CD14-positive monocyte (primary cell): ENCODE data around the gene ZNF48. TPM values are rescaled to one million over a fixed set of nuclear protein-coding genes. Genes with fewer than 3 reads are reported as not detected.

ENCODE experiments used
- DNase-seq, 3 donors: peaks; one replicate each; pipeline ENCODE4 v3.0.0-alpha.2; 2011 to 2022
- H2AFZ ChIP-seq: 2 replicates; pipeline ENCODE4 v1.6.0; 2012; ENCODE audit warnings: mild to moderate bottlenecking, low read depth, low read length, inconsistent platforms; ENCODE audit not compliant: insufficient read depth, poor library complexity, severe bottlenecking
- H3K27ac ChIP-seq, 2 donors: 1 replicate in 1 of 2; 2 replicates in 1 of 2; pipeline ENCODE4 v1.5.1; 2012 to 2013; ENCODE audit warnings: low read length in 2 of 2, control low read depth in 1 of 2, inconsistent platforms in 1 of 2, low read depth in 1 of 2, mild to moderate bottlenecking in 1 of 2
- H3K27me3 ChIP-seq, 2 donors: one replicate each; pipeline versions ENCODE4 v1.6.0 to v1.6.1; 2011 to 2013; ENCODE audit warnings: low read length in 2 of 2; ENCODE audit not compliant: control insufficient read depth in 2 of 2, insufficient read depth in 2 of 2
- H3K36me3 ChIP-seq, 2 donors: replicated peaks in 1 of 2; 1 replicate in 1 of 2; 2 replicates in 1 of 2; pipeline versions ENCODE4 v1.5.1 to v1.6.1; 2012 to 2013; ENCODE audit warnings: low read length in 2 of 2, control low read depth in 1 of 2, inconsistent platforms in 1 of 2, mild to moderate bottlenecking in 1 of 2; ENCODE audit not compliant: insufficient read depth in 2 of 2, control insufficient read depth in 1 of 2
- H3K4me1 ChIP-seq, 2 donors: 1 replicate in 1 of 2; 2 replicates in 1 of 2; pipeline versions ENCODE4 v1.5.1 to v1.6.1; 2012 to 2013; ENCODE audit warnings: low read length in 2 of 2, control low read depth in 1 of 2, inconsistent platforms in 1 of 2, mild to moderate bottlenecking in 1 of 2, moderate library complexity in 1 of 2; ENCODE audit not compliant: insufficient read depth in 2 of 2, control insufficient read depth in 1 of 2
- H3K4me2 ChIP-seq: replicated peaks from 2 replicates; pipeline ENCODE3; 2012; ENCODE audit warnings: low read length, moderate library complexity, mild to moderate bottlenecking; ENCODE audit not compliant: poor library complexity, severe bottlenecking; ENCODE audit errors: extremely low read depth
- H3K4me3 ChIP-seq, 3 experiments: fragments of 200-600 bp in 1 of 3; sonication (generic) in 1 of 3; replicated peaks in 1 of 3; 1 replicate in 2 of 3; 2 replicates in 1 of 3; pipeline ENCODE4 v1.5.1; 2011 to 2013; ENCODE audit warnings: low read length in 3 of 3, mild to moderate bottlenecking in 3 of 3, control low read depth in 2 of 3, low read depth in 2 of 3, inconsistent platforms in 1 of 3, moderate library complexity in 1 of 3
- H3K79me2 ChIP-seq: 2 replicates; pipeline ENCODE4 v1.6.0; 2012; ENCODE audit warnings: mild to moderate bottlenecking, control low read depth, inconsistent platforms, low read length, moderate library complexity; ENCODE audit not compliant: insufficient read depth
- H3K9ac ChIP-seq: 2 replicates; pipeline ENCODE4 v1.6.0; 2017; ENCODE audit warnings: low read length, mild to moderate bottlenecking; ENCODE audit not compliant: insufficient read depth, poor library complexity, severe bottlenecking
- H3K9me3 ChIP-seq, 2 donors: replicated peaks in 1 of 2; 1 replicate in 1 of 2; 2 replicates in 1 of 2; pipeline versions ENCODE4 v1.5.1 to v1.6.1; 2012 to 2013; ENCODE audit warnings: low read length in 2 of 2, control low read depth in 1 of 2; ENCODE audit not compliant: control insufficient read depth in 1 of 2, insufficient read depth in 1 of 2
- H4K20me1 ChIP-seq: 2 replicates; pipeline ENCODE4 v1.6.0; 2012; ENCODE audit warnings: mild to moderate bottlenecking, low read length, control low read depth, moderate library complexity; ENCODE audit not compliant: insufficient read depth
- H3K27ac Mint-ChIP-seq, 7 donors: one replicate each; pipeline ENCODE4 v1.8.0; 2020; ENCODE audit warnings: mild to moderate bottlenecking in 7 of 7, mixed read lengths in 7 of 7, moderate library complexity in 6 of 7, inconsistent platforms in 2 of 7
- H3K27me3 Mint-ChIP-seq, 3 donors: one replicate each; pipeline ENCODE4 v1.8.0; 2021 to 2022; ENCODE audit warnings: low read depth in 3 of 3, mild to moderate bottlenecking in 3 of 3, mixed read lengths in 3 of 3, moderate library complexity in 3 of 3, inconsistent platforms in 1 of 3
- H3K36me3 Mint-ChIP-seq, 2 donors: one replicate each; pipeline ENCODE4 v1.8.0; 2020; ENCODE audit warnings: mixed read lengths in 2 of 2, inconsistent platforms in 1 of 2, mild to moderate bottlenecking in 1 of 2
- H3K4me1 Mint-ChIP-seq: one replicate; pipeline ENCODE4 v1.8.0; 2020; ENCODE audit warnings: mild to moderate bottlenecking, mixed read lengths
- H3K4me3 Mint-ChIP-seq, 2 donors: one replicate each; pipeline ENCODE4 v1.8.0; 2020; ENCODE audit warnings: mild to moderate bottlenecking in 2 of 2, mixed read lengths in 2 of 2, moderate library complexity in 1 of 2
- H3K9me3 Mint-ChIP-seq, 7 donors: one replicate each; pipeline ENCODE4 v1.8.0; 2020 to 2022; ENCODE audit warnings: mixed read lengths in 7 of 7, mild to moderate bottlenecking in 6 of 7, moderate library complexity in 6 of 7, inconsistent platforms in 2 of 7
- WGBS: methylation state at CpG from one replicate; pipeline ENCODE4 v1.1.5; 2013; ENCODE audit warnings: missing lambda C conversion rate; ENCODE audit not compliant: insufficient coverage; 5-methylcytosine and 5-hydroxymethylcytosine counted together
- intact Hi-C, 2 donors: fragments of 100-400 bp; cut with micrococcal nuclease; formaldehyde crosslinking; loops; one replicate each; pipeline versions ENCODE4 v1.15.0 to v1.15.1; 2023
- polyA plus RNA-seq, 3 donors: library from polyadenylated mRNA; depleted of rRNA in 1 of 3; unstranded in 2 of 3; stranded (reverse) in 1 of 3; fragments of 300-500 nt in 2 of 3; fragments of >200 nt in 1 of 3; fragmentation: Illumina TruSeq in 2 of 3; gene quantifications; 1 replicate in 2 of 3; 2 replicates in 1 of 3; pipeline ENCODE4 v1.2.3, GENCODE V29; 2012 to 2021
- TF ChIP-seq, protein P1 (sequence below): fragments of 200-600 bp; IDR thresholded peaks from one replicate; pipeline ENCODE4 v1.8.0; 2022; ENCODE audit warnings: antibody characterized with exemption, mild to moderate bottlenecking

Gene ZNF48
- polyA plus RNA-seq, 3 donors, result 0.67 to 1.4 (median 0.93) TPM

DNA sequence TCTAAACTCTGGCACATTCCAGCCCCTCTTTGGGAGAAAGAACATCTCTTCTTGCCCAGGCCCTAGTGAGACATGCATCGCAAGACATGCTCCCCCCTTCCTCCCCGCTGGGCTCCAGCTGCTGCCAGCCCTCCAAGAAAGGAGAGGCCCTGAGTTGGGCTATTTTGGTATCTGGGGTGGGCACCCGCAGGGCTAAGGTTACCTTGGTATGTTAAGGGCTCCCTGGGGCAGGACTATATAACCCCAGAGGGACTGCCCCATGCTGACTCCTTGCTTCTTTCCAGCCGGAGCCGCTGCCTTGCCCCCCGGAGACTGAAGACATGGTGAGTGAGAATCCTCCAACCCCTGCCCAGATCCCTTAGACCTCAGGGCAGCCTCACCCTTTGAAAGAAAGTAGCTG is 20.7 kb upstream of the ZNF48 start, which contains the start of gene MYL11:
TSS of gene MYL11 (plus strand) at position 265 of the 400 bp plus-strand sequence. CDS start at position 321, 56 bp downstream.
- Mint-ChIP-seq H3K27ac (peak within 1 kb of the TSS in 2 of 7 donors; percentile 37 to 50), H3K27me3 (peaks cover 0 to 6% (median 0%) of the 10 kb centered on the region in 3 donors), H3K4me1 (peaks cover 30% of the 10 kb centered on the region), H3K4me3 (no peak within 1 kb of the TSS), H3K36me3 (no peaks in the 10 kb centered on the region), H3K9me3 (no peaks in the 10 kb centered on the region)
- DNase-seq, result no peak
- Histone ChIP-seq H3K4me1 (peaks cover 31 to 38% of the 10 kb centered on the region in 2 donors), H3K9me3 (no peaks in the 10 kb centered on the region), H3K4me2 (no peak within 1 kb of the TSS), H3K79me2 (peaks cover 12% of the 10 kb centered on the region), H4K20me1 (no peaks in the 10 kb centered on the region), H2AFZ (no peak within 1 kb of the TSS), H3K9ac (no peak within 1 kb of the TSS), H3K27me3 (no peaks in the 10 kb centered on the region), H3K36me3 (no peaks in the 10 kb centered on the region), H3K4me3 (no peak within 1 kb of the TSS), H3K27ac (no peak within 1 kb of the TSS)
- 100% methylated on average over 2 of the region's 6 CpGs for WGBS
- intact Hi-C loops, result loop anchor here (10.0 kb wide), 2 partner anchors 280 to 340 kb away; partner anchors contain the start of genes FBRS (in 1 of the 2) and PRR14 (in 1 of the 2)
- TF ChIP-seq, protein P1, sequence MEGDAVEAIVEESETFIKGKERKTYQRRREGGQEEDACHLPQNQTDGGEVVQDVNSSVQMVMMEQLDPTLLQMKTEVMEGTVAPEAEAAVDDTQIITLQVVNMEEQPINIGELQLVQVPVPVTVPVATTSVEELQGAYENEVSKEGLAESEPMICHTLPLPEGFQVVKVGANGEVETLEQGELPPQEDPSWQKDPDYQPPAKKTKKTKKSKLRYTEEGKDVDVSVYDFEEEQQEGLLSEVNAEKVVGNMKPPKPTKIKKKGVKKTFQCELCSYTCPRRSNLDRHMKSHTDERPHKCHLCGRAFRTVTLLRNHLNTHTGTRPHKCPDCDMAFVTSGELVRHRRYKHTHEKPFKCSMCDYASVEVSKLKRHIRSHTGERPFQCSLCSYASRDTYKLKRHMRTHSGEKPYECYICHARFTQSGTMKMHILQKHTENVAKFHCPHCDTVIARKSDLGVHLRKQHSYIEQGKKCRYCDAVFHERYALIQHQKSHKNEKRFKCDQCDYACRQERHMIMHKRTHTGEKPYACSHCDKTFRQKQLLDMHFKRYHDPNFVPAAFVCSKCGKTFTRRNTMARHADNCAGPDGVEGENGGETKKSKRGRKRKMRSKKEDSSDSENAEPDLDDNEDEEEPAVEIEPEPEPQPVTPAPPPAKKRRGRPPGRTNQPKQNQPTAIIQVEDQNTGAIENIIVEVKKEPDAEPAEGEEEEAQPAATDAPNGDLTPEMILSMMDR, result no peak

DNA sequence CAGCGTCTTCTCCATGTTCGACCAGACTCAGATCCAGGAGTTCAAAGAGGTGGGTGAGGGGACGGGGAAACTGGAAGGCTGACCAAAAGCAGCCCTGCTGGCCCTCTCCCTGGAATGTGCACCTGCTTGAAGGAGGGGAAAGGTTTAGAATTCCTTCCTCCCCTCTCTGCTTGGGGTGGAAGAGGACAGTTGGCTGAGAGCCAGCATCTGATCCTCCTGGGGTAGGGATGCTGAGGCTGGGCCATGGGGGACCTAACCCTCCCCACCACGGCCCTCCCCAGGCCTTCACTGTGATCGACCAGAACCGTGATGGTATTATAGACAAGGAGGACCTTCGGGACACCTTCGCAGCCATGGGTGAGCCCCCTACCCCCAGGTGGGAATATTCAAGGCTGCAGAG is 19.4 kb upstream of the ZNF48 start:
- no peaks in the 10 kb centered on the region for H3K9me3 Mint-ChIP-seq
- Histone ChIP-seq H4K20me1 (no peaks in the 10 kb centered on the region), H3K36me3 (no peaks in the 10 kb centered on the region), H2AFZ (no peak overlapping the region), H3K4me3 (no peak overlapping the region), H3K9ac (no peak overlapping the region), H3K4me1 (peaks cover 31 to 38% of the 10 kb centered on the region in 2 donors), H3K27ac (no peak overlapping the region), H3K9me3 (no peaks in the 10 kb centered on the region), H3K4me2 (no peak overlapping the region), H3K27me3 (no peaks in the 10 kb centered on the region), H3K79me2 (peaks cover 7% of the 10 kb centered on the region)
- no peak overlapping the region for H3K4me3 Mint-ChIP-seq
- TF ChIP-seq, protein P1, result no peak
- H3K36me3 Mint-ChIP-seq, result no peaks in the 10 kb centered on the region
- DNase-seq, result peak in 1 of 3 donors; percentile 4
- 90% methylated on average over 4 of the region's 8 CpGs for WGBS
- H3K4me1 Mint-ChIP-seq, result peaks cover 30% of the 10 kb centered on the region
- peaks cover 0 to 6% (median 0%) of the 10 kb centered on the region in 3 donors for H3K27me3 Mint-ChIP-seq
- H3K27ac Mint-ChIP-seq, result peak overlapping the region in 1 of 7 donors; percentile 37
- intact Hi-C loops, result loop anchor here (10.0 kb wide), 2 partner anchors 279 to 339 kb away; partner anchors contain the start of genes FBRS (in 1 of the 2) and PRR14 (in 1 of the 2)
